GM06990 (cell line): ENCODE measurements around the gene ERC1.

ENCODE experiments used
- DNase-seq: peaks from one replicate; pipeline ENCODE4 v3.0.0-alpha.2; 2011; ENCODE audit not compliant: insufficient read length; ENCODE audit errors: extremely low read depth
- H3K27me3 ChIP-seq: replicated peaks from 2 replicates; pipeline ENCODE4 v1.6.0; 2011; ENCODE audit warnings: low read length; ENCODE audit not compliant: control insufficient read depth, insufficient read depth
- H3K36me3 ChIP-seq: 2 replicates; pipeline ENCODE4 v1.5.1; 2011; ENCODE audit warnings: low read length; ENCODE audit not compliant: control insufficient read depth, insufficient read depth
- H3K4me3 ChIP-seq: replicated peaks from 2 replicates; pipeline ENCODE4 v1.5.1; 2011; ENCODE audit warnings: low read depth, mild to moderate bottlenecking, control low read depth, low read length
- CTCF ChIP-seq: IDR thresholded peaks from 2 replicates; pipeline ENCODE4 v1.5.1; 2011; ENCODE audit warnings: low read length, control low read depth, mild to moderate bottlenecking, inconsistent platforms; ENCODE audit not compliant: insufficient read depth, poor library complexity, severe bottlenecking

The ERC1 gene

DNA sequence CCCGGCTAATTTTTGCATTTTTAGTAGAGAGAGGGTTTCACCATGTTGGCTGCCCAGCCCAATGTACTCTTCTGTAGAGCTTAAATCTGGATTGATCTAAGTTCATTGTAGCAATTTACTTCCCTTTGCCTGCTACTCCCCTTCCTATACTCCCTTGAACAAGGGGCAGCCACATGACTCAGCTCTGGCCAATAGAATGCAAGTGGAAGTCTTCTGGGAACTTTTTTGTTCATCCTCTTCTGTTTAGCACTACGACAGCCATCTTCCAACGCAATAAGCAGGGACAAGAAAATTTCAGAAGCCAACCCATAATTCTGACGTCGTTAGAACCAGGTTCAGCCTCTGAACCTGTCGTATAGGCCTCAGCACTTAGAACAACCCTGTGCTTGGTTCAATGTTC, 35.1 kb upstream of the ERC1 start:
- no peaks in the 10 kb centered on the region for H3K36me3 ChIP-seq
- no peaks in the 10 kb centered on the region for H3K27me3 ChIP-seq
- no peak overlapping the region for H3K4me3 ChIP-seq
- DNase-seq: no peak
- no peak for TF ChIP-seq CTCF

DNA sequence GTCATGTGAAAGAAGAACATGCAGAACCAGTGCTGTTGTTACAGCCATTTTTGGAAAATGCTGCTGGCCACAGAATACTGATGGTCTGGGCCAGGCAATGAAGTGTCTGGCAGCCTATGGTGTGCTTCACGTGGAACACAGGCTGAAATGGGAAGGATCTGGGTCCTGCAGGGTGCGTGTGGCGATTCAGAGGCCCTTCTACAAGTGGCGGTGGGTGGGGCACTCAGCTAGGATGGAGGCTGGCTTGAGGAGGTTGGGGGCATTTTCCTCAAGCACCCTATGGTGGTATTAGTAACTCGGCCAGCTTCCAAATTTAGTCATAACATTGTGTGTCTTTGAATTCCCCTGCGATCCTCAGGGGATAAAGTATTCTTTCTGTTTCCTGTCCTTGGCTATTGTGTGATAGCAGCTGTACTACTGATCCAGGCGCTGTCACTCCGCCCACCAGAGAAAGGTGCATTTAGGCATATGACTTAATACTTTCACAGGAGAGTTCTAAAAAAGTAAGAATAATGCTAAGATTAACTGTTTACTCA, 32.4 kb upstream of the ERC1 start:
- peak; percentile 63 for DNase-seq
- Histone ChIP-seq H3K4me3 (no peak overlapping the region), H3K27me3 (no peaks in the 10 kb centered on the region), H3K36me3 (no peaks in the 10 kb centered on the region)
- no peak for TF ChIP-seq CTCF

GRCh38 chr12:966724-967123, 24.3 kb upstream of the ERC1 start:
- H3K36me3 ChIP-seq: no peaks in the 10 kb centered on the region
- TF ChIP-seq CTCF: no peak
- H3K27me3 ChIP-seq: no peaks in the 10 kb centered on the region; the same call in 1 of the 2 replicates
- no peak for DNase-seq
- H3K4me3 ChIP-seq: no peak overlapping the region

DNA sequence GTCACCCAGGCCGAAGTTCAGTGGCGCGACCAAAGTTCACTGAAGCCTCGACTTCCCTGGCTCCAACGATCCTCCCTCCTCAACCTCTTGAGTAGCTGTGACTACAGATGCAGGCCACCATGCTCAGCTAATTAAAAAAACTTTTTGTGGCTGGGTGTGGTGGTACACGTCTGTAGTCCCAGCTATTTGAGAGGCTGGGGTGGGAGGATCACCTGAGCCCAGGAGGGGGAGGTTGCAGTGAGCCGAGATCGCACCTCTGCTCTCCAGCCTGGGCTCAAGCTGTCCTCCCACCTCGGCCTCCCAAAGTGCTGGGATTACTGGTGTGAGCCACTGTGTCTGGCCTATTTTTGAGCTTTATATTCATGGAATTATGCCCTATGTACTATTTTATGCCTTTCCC, 23.4 kb upstream of the ERC1 start:
- Histone ChIP-seq H3K27me3 (no peaks in the 10 kb centered on the region; the same call in 1 of the 2 replicates), H3K36me3 (no peaks in the 10 kb centered on the region), H3K4me3 (no peak overlapping the region)
- no peak for DNase-seq
- no peak for TF ChIP-seq CTCF

- DNase-seq: no peak
- Histone ChIP-seq H3K4me3 (no peak overlapping the region), H3K27me3 (no peaks in the 10 kb centered on the region; the same call in 1 of the 2 replicates), H3K36me3 (no peaks in the 10 kb centered on the region)
- no peak for TF ChIP-seq CTCF
Observed at GRCh38 chr12:968545-968944, 22.5 kb upstream of the ERC1 start.

GRCh38 chr12:969821-970220, 21.2 kb upstream of the ERC1 start:
- no peak for TF ChIP-seq CTCF
- Histone ChIP-seq H3K36me3 (no peaks in the 10 kb centered on the region), H3K27me3 (no peaks in the 10 kb centered on the region; the same call in 1 of the 2 replicates), H3K4me3 (no peak overlapping the region)
- DNase-seq: no peak
